Ishikawa (cell line): ENCODE measurements around the gene MB.

ENCODE experiments used
- CEBPB ChIP-seq: IDR thresholded peaks from 2 replicates; pipeline ENCODE4 v1.6.1; 2012
- EP300 ChIP-seq: IDR thresholded peaks from 2 replicates; pipeline ENCODE4 v1.6.1; 2012; ENCODE audit warnings: borderline replicate concordance
- FOXM1 ChIP-seq: IDR thresholded peaks from 2 replicates; pipeline ENCODE4 v1.6.1; 2012; ENCODE audit warnings: low read depth, borderline replicate concordance
- RAD21 ChIP-seq: IDR thresholded peaks from 2 replicates; pipeline ENCODE4 v1.6.1; 2012; ENCODE audit warnings: low read depth
- TCF12 ChIP-seq: IDR thresholded peaks from 2 replicates; pipeline ENCODE4 v1.6.1; 2012; ENCODE audit warnings: low read depth
- TEAD4 ChIP-seq: IDR thresholded peaks from 2 replicates; pipeline ENCODE4 v1.6.1; 2012
- USF1 ChIP-seq: IDR thresholded peaks from 2 replicates; pipeline ENCODE4 v1.6.1; 2012
- YY1 ChIP-seq: IDR thresholded peaks from 2 replicates; pipeline ENCODE4 v1.6.1; 2012; ENCODE audit warnings: low read depth
- ZBTB7A ChIP-seq: IDR thresholded peaks from 2 replicates; pipeline ENCODE4 v1.6.1; 2012; ENCODE audit warnings: low read depth
- TF ChIP-seq, protein P1 (sequence below): IDR thresholded peaks from 2 replicates; pipeline ENCODE4 v1.6.1; 2012; ENCODE audit warnings: low read depth, mild to moderate bottlenecking

DNA sequence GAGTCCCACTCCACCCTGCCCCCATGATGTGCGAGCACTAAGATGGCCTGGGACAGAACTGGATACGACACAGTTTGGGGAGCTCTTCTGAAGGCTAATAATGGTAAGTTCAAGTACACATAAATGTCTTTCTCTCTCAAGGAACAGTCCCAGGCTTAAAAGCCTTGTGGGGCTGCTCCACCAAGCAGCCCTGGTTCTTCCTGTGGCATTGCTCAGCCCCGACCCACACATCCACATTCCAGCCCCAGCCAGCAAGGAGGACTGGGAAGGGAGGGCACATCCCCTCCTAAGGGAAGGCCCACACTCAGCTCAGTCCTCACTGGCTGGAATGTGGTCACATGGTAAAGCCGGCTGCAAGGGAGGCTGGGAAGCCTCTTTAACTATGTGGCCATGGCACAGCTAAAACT lies 13.3 kb upstream of the MB start:
- TF ChIP-seq, protein P1, sequence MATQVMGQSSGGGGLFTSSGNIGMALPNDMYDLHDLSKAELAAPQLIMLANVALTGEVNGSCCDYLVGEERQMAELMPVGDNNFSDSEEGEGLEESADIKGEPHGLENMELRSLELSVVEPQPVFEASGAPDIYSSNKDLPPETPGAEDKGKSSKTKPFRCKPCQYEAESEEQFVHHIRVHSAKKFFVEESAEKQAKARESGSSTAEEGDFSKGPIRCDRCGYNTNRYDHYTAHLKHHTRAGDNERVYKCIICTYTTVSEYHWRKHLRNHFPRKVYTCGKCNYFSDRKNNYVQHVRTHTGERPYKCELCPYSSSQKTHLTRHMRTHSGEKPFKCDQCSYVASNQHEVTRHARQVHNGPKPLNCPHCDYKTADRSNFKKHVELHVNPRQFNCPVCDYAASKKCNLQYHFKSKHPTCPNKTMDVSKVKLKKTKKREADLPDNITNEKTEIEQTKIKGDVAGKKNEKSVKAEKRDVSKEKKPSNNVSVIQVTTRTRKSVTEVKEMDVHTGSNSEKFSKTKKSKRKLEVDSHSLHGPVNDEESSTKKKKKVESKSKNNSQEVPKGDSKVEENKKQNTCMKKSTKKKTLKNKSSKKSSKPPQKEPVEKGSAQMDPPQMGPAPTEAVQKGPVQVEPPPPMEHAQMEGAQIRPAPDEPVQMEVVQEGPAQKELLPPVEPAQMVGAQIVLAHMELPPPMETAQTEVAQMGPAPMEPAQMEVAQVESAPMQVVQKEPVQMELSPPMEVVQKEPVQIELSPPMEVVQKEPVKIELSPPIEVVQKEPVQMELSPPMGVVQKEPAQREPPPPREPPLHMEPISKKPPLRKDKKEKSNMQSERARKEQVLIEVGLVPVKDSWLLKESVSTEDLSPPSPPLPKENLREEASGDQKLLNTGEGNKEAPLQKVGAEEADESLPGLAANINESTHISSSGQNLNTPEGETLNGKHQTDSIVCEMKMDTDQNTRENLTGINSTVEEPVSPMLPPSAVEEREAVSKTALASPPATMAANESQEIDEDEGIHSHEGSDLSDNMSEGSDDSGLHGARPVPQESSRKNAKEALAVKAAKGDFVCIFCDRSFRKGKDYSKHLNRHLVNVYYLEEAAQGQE, result no peak
- no peak for TF ChIP-seq EP300
- no peak; the same call in 1 of the 2 replicates for TF ChIP-seq ZBTB7A
- no peak for TF ChIP-seq YY1
- peak; percentile 82 for TF ChIP-seq USF1
- no peak for TF ChIP-seq RAD21
- TF ChIP-seq TCF12, result no peak
- TF ChIP-seq CEBPB, result no peak
- no peak for TF ChIP-seq FOXM1
- peak; percentile 46 for TF ChIP-seq TEAD4
